ENCODE data around the gene LRP1B.

LRP1B gene

DNA sequence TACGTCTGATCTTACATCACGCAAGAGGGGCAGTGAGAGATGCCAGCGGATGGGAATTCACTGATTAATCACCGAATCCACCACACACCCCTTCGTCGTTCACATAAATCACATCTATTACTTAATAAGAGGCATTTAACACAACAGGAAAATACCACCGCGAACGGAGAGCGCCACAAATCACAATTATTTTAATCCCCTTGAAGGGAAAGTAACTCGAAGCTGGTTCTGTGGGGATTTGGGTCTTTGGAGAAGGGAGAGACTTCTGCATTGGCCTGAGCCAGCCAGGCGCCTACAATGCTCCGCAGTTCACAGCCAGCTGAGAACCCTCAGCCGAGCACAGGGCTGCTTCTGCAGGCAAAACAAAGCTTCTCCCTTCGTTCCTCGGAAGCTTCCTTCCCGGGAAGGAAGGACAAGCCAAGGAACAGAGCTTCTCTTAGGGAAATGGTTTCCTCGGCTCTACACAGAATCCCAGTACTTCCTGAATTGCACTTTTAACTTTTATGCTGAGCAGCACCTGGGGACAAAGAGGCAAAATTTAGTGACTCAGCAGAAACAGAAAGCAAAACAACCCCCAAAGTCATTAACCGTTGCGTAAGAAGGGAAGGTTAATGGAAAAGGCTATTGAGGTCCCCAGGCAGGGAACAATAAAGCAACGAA is at the start of gene LRP1B:
LRP1B (minus strand) TSS at position 7 of the 660 bp plus-strand sequence. CDS start 287 bp downstream, outside the sequence.
- FAIRE-seq: no peak

- FAIRE-seq: no peak
These were observed 48.9 kb upstream of the LRP1B start for GRCh38 chr2:142179686-142180085.

- FAIRE-seq: no peak
These were observed 47.8 kb upstream of the LRP1B start for GRCh38 chr2:142178604-142179003.

DNA sequence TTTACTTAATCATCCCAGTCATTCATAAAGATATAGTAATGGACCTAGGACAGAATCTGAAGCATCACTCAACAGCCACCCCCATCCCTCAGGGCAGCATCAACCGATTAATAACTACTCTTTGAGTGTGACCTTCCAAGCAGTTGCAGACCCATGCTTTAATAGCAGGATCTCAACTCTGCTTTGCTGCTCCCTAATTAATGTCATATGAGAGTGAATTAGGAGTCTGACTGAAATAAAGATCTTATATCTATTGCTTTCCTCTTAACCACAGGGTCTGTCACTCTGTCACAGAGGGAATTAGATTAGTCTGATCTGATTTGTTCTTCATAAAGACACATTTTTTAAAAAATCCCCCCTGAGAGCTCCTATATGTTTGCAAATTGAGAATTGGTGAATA is 46.1 kb upstream of the LRP1B start:
- FAIRE-seq: no peak

DNA sequence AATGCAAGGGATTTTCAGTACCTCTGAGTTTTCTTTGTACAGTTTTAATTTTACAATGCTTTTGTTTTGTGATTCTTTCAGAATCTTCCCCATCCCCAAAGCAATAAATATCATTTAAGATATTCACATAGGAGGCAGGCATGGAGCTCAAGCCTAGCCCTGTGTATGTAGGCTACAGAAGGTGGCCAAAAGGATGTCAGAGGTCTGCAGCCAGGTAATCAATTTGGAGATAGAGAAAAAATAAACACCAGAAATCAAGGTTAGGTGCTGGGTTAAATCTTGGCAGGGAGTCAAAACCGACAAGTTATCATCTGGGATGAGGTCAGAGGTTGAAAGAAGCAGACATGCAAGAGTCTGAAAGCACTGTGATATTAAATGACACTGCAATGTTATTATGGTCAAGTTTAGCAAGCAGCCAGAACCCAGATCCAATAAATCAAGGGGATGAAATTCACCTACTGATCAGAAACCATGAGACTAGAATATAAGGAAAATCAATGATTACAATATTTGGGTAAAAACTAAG is 45.1 kb upstream of the LRP1B start:
- FAIRE-seq: no peak

GRCh38 chr2:142174176-142174575 is 43.4 kb upstream of the LRP1B start:
- FAIRE-seq: no peak

DNA sequence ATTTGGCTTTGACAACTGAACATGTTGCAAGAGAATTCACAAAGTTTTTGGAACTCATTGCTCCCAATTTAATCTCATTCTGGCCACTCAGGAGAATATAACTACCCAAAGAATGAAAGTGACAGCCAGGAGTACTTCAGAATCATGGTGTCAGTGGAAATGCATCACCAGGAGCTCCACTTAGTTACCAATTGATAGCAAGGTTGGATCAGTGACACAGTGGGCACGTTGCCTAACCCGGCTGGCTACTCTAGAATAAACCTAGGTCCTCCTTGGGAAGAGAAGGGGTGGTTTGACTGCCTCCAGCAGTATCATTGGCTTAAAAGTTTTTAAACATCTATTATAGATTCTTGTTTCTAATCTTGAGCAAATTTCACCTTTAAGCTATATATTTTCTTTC is 40.0 kb upstream of the LRP1B start:
- no peak for FAIRE-seq

- no peak for FAIRE-seq
These were observed 35.0 kb upstream of the LRP1B start for GRCh38 chr2:142165790-142166189.

GRCh38 chr2:142153601-142154000 is 22.8 kb upstream of the LRP1B start:
- no peak for FAIRE-seq

- FAIRE-seq: no peak
These were observed 19.6 kb upstream of the LRP1B start for GRCh38 chr2:142150453-142150852.

DNA sequence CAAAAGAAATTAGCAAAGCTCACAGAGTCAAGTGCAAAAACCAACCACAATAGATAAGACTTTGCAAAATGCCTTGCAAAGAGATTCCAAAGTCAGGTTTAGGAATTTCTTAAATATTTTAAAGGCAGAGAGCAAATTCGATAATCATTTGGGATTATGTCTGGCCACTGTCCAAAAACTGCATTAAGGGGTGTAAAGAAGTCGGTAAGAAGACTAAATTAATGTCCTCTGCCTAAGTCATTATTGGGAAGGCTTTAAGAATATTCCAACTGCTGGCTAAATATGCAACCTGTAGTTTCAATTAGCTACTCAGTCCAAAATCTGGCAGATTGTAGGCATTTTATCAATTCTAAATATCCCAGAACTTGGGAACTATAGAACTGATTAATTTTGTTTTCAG is 13.7 kb upstream of the LRP1B start:
- FAIRE-seq: no peak

DNA sequence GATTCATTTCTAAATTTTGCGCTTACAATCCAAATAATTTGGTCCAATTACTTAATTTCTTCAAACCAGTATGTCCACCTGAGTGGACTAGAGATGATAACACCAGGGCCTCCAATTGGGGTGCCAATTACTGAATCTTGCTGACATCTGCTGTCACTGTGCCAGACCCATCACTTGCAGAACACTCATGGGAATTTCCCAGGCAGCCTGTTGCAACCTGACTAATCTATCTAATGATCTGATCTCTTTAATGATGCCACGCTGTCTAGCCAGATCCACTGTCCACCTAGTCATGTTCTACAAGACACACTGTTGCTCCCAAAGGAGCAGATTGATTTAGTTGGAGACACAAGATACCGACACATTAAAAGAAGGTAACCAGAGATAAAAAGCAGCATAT is 11.8 kb upstream of the LRP1B start:
- no peak for FAIRE-seq

GRCh38 chr2:142140434-142140845 is 9.6 kb upstream of the LRP1B start:
- FAIRE-seq: peak; percentile 95

GRCh38 chr2:142139384-142139783 is 8.6 kb upstream of the LRP1B start:
- FAIRE-seq: no peak

GRCh38 chr2:142136571-142136970 is 5.8 kb upstream of the LRP1B start:
- FAIRE-seq: no peak

GRCh38 chr2:142134911-142135310 is 4.1 kb upstream of the LRP1B start:
- no peak for FAIRE-seq

DNA sequence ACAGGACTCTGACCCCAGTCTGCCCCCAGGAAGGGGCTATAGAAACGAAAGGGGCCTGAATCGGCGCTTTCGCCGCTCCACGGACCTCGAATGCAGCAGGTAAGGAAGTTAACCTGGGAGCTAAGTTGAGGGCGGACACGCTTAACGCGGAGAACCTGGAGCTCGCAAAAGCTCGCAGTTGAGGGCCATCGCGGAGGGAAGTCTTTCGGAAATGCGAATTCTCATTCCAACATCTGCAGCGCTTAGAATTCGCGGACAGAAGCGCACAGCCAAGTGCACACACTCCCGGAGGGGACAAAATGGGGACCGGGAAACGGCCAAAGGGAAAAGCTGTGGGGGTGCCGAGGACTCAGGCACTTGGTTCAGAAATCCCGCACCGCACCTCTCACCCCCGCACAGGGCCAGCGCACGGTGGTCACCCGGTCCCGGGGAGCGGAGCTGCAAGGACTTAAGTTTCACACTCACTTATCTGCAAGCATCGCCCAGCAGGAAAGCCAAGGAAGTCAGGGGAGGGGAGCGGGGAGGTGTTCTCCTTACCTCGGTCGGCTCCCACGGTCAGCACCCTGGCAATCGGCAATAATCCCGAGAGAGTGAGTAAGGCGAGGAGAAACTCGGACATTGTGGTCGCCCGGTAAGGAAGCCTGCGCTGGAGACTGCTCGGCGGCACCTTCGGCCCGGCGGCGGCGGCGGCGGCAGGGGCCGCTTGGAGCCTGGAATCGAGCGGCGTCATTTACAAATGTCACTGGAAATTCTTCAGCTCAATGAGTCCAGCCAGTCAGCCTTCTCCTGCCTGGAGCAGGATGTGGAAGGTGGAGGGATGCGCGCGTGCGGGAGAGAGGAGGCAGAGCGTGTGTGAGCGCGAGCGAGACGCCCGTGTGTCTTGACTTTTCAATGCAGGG is 456 bp downstream of the LRP1B start:
- FAIRE-seq: no peak

DNA sequence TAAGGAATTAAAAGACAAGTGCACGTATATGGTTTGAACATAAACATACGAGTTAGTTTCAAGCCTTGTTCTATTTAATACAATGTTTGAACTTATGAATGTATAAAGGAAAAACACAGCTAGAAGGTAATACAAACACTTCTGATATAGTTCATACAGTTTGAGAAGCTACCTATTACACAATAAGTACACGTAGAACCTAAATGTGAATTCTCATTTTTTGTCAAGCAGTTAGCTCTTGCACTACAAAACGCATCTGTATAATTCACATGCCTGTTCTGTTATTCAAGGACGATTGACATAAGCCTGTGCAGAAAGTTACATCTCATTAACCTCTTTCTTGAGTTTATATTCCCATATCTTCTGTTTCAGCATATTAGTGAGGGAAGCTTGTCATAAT is 2.7 kb downstream of the LRP1B start:
- FAIRE-seq: no peak

GRCh38 chr2:142127248-142127647 is 3.6 kb downstream of the LRP1B start:
- no peak for FAIRE-seq

DNA sequence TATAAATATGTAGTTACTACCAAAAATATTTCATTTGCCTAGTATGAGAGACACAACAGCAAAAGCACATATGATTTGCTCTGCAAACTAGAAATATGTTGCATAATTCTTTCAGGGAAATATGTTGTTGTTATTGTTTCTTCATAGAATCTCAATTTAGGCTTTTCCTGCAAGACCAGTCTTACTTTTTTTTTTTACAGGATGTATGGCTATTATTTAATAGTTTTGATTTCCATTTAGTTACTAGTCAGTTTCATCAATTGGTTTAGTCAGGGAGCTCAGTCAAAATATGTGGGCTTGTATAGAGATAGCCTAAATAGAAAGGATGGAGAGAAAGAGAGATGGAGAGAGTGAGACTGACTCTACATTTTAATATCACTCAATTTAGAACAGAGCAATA is 6.1 kb downstream of the LRP1B start:
- no peak for FAIRE-seq

DNA sequence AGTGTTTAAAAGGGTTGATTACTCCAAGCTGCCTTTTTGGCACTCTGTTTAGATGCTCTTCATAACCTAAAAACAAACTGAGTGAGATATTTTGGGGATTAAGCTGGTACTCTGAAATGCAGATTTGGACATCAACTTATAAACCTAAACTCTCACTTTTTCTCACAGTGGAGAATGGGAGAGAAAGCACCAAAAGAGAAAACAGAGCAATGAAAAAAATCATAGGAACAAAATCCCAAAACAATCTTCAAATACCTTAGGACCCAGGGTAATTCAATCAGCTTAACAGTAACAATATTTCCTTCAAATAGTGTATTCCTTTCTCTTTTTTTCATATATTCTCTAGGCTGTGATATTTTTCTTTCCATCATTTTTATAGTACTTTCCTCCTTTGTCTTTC is 11.5 kb downstream of the LRP1B start:
- no peak for FAIRE-seq

DNA sequence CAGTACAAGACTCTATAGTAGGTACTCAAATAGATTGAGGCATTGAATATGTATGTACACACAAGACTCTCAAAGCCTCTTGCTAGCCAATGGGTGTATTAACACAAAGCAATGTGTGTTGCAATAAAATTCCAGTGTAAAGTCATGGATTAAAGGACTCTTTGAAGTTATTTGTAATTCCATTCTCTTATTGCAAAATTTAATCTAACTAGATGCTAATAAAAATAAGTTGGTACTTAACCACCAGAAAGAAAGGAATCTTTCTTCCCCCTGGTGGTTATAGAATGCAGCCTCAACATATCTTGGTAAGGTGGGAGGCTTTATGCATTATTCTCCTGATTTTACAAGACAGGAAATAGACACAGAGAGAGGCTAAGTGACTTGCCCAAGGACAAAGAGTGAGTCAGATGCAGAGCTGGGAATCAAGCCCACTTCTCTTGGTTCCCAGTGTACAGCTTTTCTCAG is 18.0 kb downstream of the LRP1B start:
- FAIRE-seq: no peak

DNA sequence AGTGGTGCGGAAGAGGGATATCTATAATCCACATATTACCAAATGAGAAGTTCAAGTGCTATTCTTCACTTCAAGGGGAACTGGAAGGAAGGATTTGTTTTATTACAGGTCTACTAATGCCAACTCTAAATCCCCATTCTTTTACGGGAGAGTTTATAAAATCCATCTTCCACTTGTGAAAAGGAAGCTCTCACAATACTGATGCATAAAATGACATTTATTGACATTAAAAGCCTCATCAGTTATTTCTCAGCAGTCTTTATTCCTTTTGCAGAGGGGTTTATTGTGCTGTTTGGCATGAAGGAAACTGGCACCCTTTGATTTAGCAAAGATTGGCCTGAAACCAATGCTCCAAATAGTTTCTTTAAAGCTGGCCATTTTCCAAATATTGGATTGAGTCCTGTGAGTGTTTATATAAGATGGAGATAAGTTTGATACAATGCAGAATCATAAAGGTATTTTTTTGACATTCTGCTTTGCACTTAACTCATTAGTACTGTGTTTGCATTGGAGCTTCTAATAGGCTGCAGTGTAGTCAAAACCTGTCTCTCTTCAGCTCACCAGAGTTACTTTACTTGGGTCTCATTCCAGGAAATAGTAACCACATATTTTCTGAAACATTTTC is 26.6 kb downstream of the LRP1B start:
- no peak for FAIRE-seq

DNA sequence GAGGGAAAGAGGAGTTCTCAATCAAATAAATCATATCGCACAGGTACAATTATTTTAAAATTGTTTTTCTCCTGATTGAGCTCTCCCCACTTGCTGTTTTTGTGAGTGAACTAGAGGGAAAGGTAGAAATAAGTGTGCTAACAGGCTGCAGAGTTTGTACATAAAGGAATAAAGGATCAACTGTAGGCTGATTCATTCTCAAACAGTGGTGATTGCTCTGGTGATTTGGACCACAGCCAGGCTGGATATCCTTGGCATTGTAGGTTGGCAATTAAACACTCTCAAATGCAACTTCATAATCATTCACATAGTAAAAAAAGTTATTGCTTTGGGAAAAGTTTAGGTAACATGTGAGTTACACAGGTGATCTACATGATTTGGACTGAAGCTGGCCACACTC is 29.8 kb downstream of the LRP1B start:
- no peak for FAIRE-seq
